Panc1 (cell line): ENCODE results near the gene LOXL1.

ENCODE experiments used
- CTCF ChIP-seq: fragments of 450-650 bp; IDR thresholded peaks from 2 replicates; pipeline ENCODE4 v1.5.1; 2017; ENCODE audit warnings: mild to moderate bottlenecking
- POLR2AphosphoS5 ChIP-seq: IDR thresholded peaks from 2 replicates; pipeline ENCODE4 v1.6.1; 2012; ENCODE audit warnings: mild to moderate bottlenecking, low read depth, low read length, moderate library complexity
- REST ChIP-seq, 2 experiments: IDR thresholded peaks; 2 replicates each; pipeline ENCODE4 v1.6.1; 2011 to 2012; ENCODE audit warnings: low read depth in 2 of 2, control low read depth in 1 of 2, low read length in 1 of 2, mild to moderate bottlenecking in 1 of 2, moderate library complexity in 1 of 2; ENCODE audit not compliant: insufficient read depth in 1 of 2
- TCF7L2 ChIP-seq: IDR thresholded peaks from 2 replicates; pipeline ENCODE4 v1.6.1; 2011; ENCODE audit warnings: mild to moderate bottlenecking, low read depth, low read length, inconsistent platforms

- TF ChIP-seq CTCF (no peak), REST (IDR thresholded peaks at IDR 0.05; ENCODE audit: insufficient read depth in 1 of 2, low read depth in 2 of 2, low read length in 1 of 2) (no peak), TCF7L2 (no peak), POLR2AphosphoS5 (no peak)
Measured at GRCh38 chr15:73952171-73952912, 26.1 kb downstream of the LOXL1 start.
